ENCODE results near the gene KCNJ9.
A peak's percentile ranks its signal among the peaks of the same experiment; 100 is the strongest.
"Not testable (repeated sequence)": the region's sequence is repeated elsewhere in the genome, so short reads cannot be mapped to it uniquely, and the experiment has no call there.

The KCNJ9 gene

GRCh38 chr1:160098852-160099561 lies 17.7 kb downstream of the KCNJ9 start:
- no peak for FAIRE-seq

GRCh38 chr1:160099716-160100375 lies 18.5 kb downstream of the KCNJ9 start:
- no peak for TF ChIP-seq POLR2A (IDR thresholded peaks at IDR 0.05; ENCODE audit: low read depth, low read length)
- TF ChIP-seq POLR2AphosphoS5 (IDR thresholded peaks at IDR 0.05; ENCODE audit: low read depth, low read length) = no peak
- no peak for TF ChIP-seq TAF1 (IDR thresholded peaks at IDR 0.05; ENCODE audit: borderline replicate concordance, low read depth, low read length)
- DNase-seq (ENCODE audit: insufficient read length) = no peak
- no peak for FAIRE-seq

More at GRCh38 chr1:160098852-160099561, 17.7 kb downstream of the KCNJ9 start:
- TF ChIP-seq TAF1 (IDR thresholded peaks at IDR 0.05; ENCODE audit: borderline replicate concordance, low read depth, low read length) = peak; percentile 32; the same call in 1 of the 2 replicates
- no peak for TF ChIP-seq POLR2AphosphoS5 (IDR thresholded peaks at IDR 0.05; ENCODE audit: low read depth, low read length)
- peak; percentile 31; the same call in 1 of the 2 replicates for TF ChIP-seq POLR2A (IDR thresholded peaks at IDR 0.05; ENCODE audit: low read depth, low read length)
- peak; percentile 96 for DNase-seq (ENCODE audit: insufficient read length)

GRCh38 chr1:160101037-160101716 lies 19.8 kb downstream of the KCNJ9 start:
- DNase-seq (ENCODE audit: insufficient read length) = peak; percentile 83
- TF ChIP-seq POLR2A (IDR thresholded peaks at IDR 0.05; ENCODE audit: low read depth, low read length) = no peak
- TF ChIP-seq POLR2AphosphoS5 (IDR thresholded peaks at IDR 0.05; ENCODE audit: low read depth, low read length) = no peak
- no peak for TF ChIP-seq TAF1 (IDR thresholded peaks at IDR 0.05; ENCODE audit: borderline replicate concordance, low read depth, low read length)
- FAIRE-seq = peak; percentile 92

- FAIRE-seq (peak; percentile 76), DNase-seq (ENCODE audit: insufficient read length) (no peak)
- TF ChIP-seq POLR2A (IDR thresholded peaks at IDR 0.05; ENCODE audit: low read depth, low read length) (no peak), TAF1 (IDR thresholded peaks at IDR 0.05; ENCODE audit: borderline replicate concordance, low read depth, low read length) (no peak), POLR2AphosphoS5 (IDR thresholded peaks at IDR 0.05; ENCODE audit: low read depth, low read length) (no peak)
Measured at GRCh38 chr1:160101717-160102522, 20.6 kb downstream of the KCNJ9 start.

- FAIRE-seq (no peak), DNase-seq (ENCODE audit: insufficient read length) (no peak)
- TF ChIP-seq TAF1 (IDR thresholded peaks at IDR 0.05; ENCODE audit: borderline replicate concordance, low read depth, low read length) = no peak
- no peak for TF ChIP-seq POLR2AphosphoS5 (IDR thresholded peaks at IDR 0.05; ENCODE audit: low read depth, low read length)
- TF ChIP-seq POLR2A (IDR thresholded peaks at IDR 0.05; ENCODE audit: low read depth, low read length) = no peak
Measured at GRCh38 chr1:160103658-160104408, 22.5 kb downstream of the KCNJ9 start.

GRCh38 chr1:160104486-160104885 lies 23.1 kb downstream of the KCNJ9 start:
- no peak for TF ChIP-seq TAF1 (IDR thresholded peaks at IDR 0.05; ENCODE audit: borderline replicate concordance, low read depth, low read length)
- no peak for TF ChIP-seq POLR2AphosphoS5 (IDR thresholded peaks at IDR 0.05; ENCODE audit: low read depth, low read length)
- TF ChIP-seq POLR2A (IDR thresholded peaks at IDR 0.05; ENCODE audit: low read depth, low read length) = no peak
- DNase-seq (ENCODE audit: insufficient read length) (no peak), FAIRE-seq (no peak)

GRCh38 chr1:160105155-160105554 lies 23.8 kb downstream of the KCNJ9 start:
- TF ChIP-seq TAF1 (IDR thresholded peaks at IDR 0.05; ENCODE audit: borderline replicate concordance, low read depth, low read length) (no peak), POLR2AphosphoS5 (IDR thresholded peaks at IDR 0.05; ENCODE audit: low read depth, low read length) (no peak), POLR2A (IDR thresholded peaks at IDR 0.05; ENCODE audit: low read depth, low read length) (no peak)
- no peak for DNase-seq (ENCODE audit: insufficient read length)
- FAIRE-seq = no peak

- no peak for TF ChIP-seq TAF1 (IDR thresholded peaks at IDR 0.05; ENCODE audit: borderline replicate concordance, low read depth, low read length)
- TF ChIP-seq POLR2A (IDR thresholded peaks at IDR 0.05; ENCODE audit: low read depth, low read length) = no peak
- TF ChIP-seq POLR2AphosphoS5 (IDR thresholded peaks at IDR 0.05; ENCODE audit: low read depth, low read length) = no peak
- DNase-seq (ENCODE audit: insufficient read length) = no peak
- FAIRE-seq = no peak
Measured at GRCh38 chr1:160107512-160107911, 26.2 kb downstream of the KCNJ9 start.

GRCh38 chr1:160108888-160109662 lies 27.7 kb downstream of the KCNJ9 start:
- FAIRE-seq (peak; percentile 40), DNase-seq (ENCODE audit: insufficient read length) (no peak)
- no peak for TF ChIP-seq POLR2AphosphoS5 (IDR thresholded peaks at IDR 0.05; ENCODE audit: low read depth, low read length)
- TF ChIP-seq TAF1 (IDR thresholded peaks at IDR 0.05; ENCODE audit: borderline replicate concordance, low read depth, low read length) = no peak
- TF ChIP-seq POLR2A (IDR thresholded peaks at IDR 0.05; ENCODE audit: low read depth, low read length) = no peak

GRCh38 chr1:160109686-160110085 lies 28.3 kb downstream of the KCNJ9 start:
- DNase-seq (ENCODE audit: insufficient read length) (no peak), FAIRE-seq (no peak)
- no peak for TF ChIP-seq POLR2AphosphoS5 (IDR thresholded peaks at IDR 0.05; ENCODE audit: low read depth, low read length)
- no peak for TF ChIP-seq POLR2A (IDR thresholded peaks at IDR 0.05; ENCODE audit: low read depth, low read length)
- TF ChIP-seq TAF1 (IDR thresholded peaks at IDR 0.05; ENCODE audit: borderline replicate concordance, low read depth, low read length) = no peak

GRCh38 chr1:160111462-160111861 lies 30.1 kb downstream of the KCNJ9 start:
- DNase-seq (ENCODE audit: insufficient read length); FAIRE-seq: not testable (repeated sequence)
